NCI-H1092 treated with DMSO at 0.1 percent for 48 hours (cell line): ENCODE measurements around the gene ABHD11.
A peak's percentile ranks its signal among the peaks of the same experiment; 100 is the strongest.
"Not testable (repeated sequence)": the region's sequence is repeated elsewhere in the genome, so short reads cannot be mapped to it uniquely, and the experiment has no call there.

Source experiments
- DNase-seq: peaks from one replicate; lab custom pipeline; 2025; lab: John Stamatoyannopoulos, UW

Gene ABHD11

GRCh38 chr7:73742753-73743641, 4.4 kb upstream of the ABHD11 start:
- peak; percentile 97 for DNase-seq

GRCh38 chr7:73742338-73742752, 3.7 kb upstream of the ABHD11 start:
- DNase-seq, result no peak

DNA sequence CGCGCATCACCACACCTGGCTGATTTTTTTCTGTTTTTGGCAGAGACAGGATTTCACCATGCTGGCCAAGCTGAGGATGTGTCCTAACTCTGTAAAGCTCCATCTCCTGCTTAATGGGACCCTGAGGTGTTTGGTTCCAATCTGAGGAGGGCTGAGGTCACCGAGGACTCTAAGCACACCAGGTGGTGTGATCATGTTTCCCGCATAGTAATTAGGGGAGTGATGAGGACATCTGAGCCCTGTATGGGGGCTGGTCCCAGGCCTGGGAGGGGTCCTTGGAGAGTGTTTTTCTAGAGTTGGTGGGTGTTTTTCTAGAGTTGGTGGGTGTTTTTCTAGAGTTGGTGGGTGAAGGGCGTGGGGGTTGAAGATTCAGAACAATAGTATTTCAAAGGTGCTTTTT, 3.0 kb upstream of the ABHD11 start:
- DNase-seq, result peak; percentile 79

- no peak for DNase-seq
These were observed 2.2 kb upstream of the ABHD11 start for GRCh38 chr7:73740771-73741170.

DNA sequence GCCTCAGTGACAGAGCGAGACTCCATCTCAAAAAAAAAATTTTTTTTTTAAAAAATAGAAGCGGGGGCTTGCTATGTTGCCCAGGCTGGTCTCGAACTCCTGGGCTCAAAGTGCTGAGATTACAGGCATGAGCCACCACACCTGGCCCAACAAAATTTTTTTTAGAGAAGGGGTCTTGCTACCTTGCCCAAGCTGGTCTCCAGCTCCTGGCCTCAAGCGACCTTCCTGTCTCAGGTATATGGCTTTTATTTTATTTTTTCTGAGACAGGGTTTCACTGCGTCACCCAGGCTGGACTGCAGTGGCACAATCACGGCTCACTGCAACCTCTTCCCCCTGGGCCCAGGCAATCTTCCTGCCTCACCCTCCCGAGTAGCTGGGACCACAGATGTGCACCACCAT, 1.6 kb upstream of the ABHD11 start:
- no peak for DNase-seq

GRCh38 chr7:73739387-73739767, 775 bp upstream of the ABHD11 start:
- no peak for DNase-seq

DNA sequence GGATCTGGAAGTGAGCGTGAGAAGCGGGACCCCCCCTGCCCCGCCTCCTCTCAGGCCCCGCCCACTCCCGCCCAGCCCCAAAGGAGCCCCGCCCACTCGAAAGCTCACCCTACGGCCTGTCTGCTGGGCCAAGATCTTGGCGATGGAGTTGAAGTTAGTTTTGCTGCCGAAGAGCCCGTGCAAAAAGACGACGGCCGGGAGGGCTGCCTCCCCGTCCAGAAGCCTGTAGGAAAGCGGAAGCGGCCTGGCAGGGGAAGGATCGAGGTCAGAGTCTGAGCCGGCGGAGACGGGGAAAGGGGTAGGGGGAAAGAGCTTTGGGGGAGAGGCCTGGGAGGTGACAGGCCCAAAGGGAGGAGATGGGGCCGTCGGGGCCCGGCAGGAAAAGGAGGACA, 386 bp downstream of the ABHD11 start:
- peak; percentile 44 for DNase-seq

DNA sequence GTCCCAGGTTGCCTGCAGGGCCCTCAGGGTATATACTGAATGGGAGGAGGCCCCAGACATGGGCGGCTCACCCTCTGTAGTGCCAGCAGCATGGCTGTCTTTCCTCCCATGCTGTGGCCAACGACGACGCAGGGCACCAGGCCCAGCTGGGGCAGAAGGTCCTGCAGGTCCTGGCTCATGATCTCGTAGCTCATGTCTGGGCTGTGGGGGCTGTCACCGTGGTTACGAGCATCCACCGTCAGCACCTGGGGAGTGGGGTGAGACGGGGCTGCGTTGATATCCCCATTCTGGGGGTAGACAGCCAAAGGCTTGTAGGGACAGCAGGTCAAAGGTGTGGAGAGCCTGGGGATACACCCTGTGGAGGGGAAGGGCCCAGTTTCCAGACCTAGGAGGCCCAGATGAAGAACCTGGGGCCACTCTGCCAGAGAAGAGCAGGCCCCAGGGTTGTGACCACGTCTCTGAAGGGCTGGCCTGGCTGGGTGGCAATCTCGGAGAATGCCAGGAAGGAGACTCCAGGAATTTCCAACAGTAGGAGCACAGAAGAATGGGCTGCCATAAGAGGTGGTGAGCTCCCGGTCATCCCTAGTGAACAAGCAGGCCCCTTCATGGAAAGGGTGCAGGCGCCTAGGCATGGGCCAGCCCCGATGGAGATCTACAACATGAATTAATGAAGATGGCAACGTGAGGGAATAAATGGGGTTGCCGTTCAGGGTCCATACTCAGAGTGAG, 947 bp downstream of the ABHD11 start:
- no peak for DNase-seq

DNA sequence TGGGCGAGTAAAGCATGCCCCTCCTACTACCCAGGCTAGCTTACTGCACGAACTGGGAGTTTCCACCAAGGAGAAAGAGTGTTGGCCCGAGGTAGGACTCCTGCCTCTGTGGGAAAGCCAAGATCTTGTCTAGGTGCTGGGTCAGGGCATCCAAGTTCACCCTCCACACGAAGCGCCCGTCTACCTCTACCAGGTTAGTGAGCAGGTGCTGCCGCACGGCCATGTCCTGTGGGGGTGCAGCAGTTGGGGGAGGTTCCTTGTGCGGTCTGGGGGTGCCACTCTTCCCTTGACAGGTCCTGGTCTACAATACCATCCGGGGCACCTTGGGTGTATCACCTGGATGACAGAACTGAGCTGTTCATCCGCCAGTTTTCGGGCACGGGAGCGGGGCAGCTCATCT, 1.7 kb downstream of the ABHD11 start:
- no peak for DNase-seq

DNA sequence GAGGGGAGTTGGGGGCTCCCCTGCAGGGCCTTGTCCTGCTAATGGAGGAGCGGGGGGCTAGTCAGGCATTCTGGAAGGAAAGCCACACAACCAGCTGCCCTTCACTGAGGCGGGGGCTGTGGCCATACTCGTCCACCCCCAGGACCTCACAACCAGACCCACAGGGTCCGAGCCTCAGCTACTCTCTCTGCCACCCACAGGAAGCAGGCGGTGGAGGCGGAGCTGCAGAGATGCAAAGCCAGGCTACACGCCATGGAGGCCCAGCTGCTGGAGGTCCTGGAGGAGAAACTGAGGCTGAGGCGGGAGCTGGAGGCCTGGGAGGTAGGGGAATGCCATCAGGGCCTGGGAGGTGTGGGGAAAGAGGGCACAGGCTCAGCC, 3.1 kb downstream of the ABHD11 start:
- no peak for DNase-seq

DNA sequence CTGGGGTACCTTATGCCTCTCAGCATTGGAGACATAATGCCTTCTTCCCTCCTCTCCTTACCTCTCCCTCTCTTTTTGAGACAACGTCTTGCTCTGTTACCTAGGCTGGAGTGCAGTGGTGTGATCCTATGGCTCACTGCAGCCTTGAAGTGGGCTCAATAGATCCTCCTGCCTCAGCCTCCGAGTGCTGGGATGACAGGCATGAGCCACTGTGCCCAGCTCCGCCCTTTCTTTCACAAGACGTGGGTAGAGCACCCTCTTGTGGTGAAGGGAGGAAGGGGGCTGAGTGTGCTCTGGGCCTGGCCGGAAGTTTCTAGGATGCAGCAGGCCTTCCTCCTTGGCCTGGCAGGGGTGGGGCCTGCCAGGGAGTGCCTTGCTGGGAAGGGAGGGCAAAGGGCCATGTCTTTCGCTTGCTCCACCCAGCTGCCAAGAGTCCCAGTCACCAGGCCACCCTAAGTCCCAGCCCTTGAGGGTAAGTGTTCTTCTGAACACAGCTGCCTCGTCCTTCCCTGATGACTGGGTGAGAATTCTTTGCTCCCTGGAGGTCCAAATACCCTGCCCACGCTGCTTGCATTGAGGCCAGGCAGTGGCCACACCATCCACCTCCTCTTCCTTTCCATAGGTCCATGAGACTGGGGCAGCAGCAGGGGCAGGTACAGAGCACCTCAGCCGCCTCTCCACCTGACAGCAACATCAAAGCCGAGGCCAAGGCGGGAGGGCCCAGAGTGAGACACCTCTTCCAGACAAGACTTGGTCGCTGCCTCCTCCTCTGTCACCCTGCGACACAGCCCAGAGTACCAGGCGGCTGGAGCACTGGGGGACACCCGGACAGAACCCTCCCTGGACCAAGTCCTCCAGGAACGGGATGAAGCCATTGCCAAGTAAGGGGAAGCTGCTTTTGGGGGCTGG, 3.7 kb downstream of the ABHD11 start:
- peak; percentile 71 for DNase-seq

DNA sequence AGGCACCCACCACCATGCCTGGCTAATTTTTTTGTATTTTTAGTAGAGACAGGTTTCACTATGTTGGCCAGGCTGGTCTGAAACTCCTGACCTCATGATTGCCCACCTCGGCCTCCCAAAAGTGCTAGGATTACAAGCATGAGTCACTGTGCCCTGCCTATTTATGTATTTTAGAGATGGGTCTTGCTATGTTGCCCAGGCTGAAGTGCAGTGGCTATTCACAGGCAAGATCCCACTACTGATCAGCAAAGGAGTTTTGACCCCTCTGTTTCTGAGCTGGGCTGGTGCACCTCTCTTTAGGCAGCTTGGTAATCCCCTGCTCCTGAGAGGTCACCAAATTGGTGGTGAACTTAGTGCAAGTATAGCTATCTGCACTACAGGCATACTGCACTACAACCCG, 6.2 kb downstream of the ABHD11 start:
- DNase-seq, result no peak

DNA sequence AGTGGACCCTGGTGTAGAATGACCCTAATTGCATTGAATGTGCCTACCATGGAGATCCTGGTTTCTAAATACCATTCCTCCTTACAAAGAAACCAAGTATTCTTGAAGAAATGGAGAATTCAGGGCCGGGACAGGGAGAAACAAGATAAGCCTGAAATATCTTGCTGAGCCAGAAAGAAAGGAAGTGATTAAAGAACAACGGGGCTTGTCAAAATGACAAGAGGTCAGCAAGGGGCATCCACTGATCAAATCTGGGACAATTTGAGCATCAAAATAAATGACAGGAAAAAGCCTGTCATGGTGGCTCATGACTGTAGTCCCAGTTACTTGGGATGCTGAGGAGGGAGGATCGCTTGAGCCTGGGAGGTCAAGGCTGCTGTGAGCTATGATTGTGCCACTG, 8.1 kb downstream of the ABHD11 start:
- no peak for DNase-seq

GRCh38 chr7:73728551-73728950, 10.1 kb downstream of the ABHD11 start:
- no peak for DNase-seq

DNA sequence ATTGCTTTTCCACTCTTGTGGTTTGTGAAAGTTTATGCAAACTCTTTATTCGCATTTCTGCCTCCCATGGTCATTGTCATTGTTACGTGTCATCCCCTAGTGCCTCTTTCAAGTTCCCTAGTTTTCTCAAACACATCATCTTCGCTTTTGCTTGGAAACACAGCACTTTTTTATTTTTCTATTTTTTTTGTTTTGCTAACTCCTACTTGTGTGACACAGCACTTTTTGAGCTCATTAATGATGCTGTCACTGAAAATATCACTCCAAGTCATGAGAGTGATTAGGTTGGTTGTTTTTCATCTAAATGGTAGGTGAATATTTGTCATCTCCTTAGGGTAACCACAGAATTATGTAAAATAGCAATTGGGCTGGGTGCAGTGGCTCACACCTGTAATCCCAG, 10.7 kb downstream of the ABHD11 start:
- no peak for DNase-seq

DNA sequence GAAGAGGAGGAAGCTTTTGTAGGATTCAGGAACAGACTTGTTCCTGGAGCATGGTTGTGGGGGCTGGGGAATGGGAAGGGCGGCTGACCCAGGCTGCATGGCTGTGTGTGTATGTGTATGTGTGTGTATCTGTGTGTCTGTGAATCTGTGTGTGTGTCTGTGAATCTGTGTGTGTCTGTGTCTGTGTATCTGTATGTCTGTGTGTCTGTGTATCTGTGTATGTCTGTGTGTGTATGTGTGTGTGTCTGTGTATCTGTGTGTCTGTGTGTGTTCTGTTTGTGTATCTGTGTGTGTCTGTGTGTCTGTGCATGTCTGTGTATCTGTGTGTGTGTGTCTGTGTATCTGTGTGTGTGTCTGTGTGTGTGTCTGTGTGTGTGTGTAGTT, 12.5 kb downstream of the ABHD11 start:
- DNase-seq, result no peak

GRCh38 chr7:73723813-73724212, 14.8 kb downstream of the ABHD11 start:
- DNase-seq, result no peak

- no peak for DNase-seq
These were observed 15.8 kb downstream of the ABHD11 start for GRCh38 chr7:73722785-73723184.

GRCh38 chr7:73722182-73722581, 16.4 kb downstream of the ABHD11 start:
- not testable (repeated sequence) for DNase-seq

DNA sequence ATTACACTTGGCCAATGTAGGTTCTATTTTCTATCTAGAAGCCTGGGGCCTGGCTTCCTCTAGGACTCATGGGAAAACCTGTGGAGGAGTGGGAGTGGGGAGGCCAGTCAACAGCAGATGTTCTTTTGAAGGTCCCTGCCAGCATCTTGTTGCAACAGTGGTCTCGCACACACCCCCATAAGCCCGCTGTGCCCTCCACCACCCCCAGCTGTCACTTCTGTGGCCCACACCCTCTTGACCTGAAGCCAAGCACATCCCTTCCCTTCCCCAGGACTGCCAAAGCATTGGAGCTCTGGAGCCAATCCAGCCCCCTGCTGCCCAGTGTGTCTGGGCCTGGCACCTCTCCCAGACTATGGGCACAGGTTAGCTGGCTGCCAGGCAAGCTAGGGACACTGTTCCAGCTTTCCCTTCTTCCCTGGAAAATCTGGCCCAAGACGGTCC, 17.2 kb downstream of the ABHD11 start:
- peak; percentile 98 for DNase-seq

DNA sequence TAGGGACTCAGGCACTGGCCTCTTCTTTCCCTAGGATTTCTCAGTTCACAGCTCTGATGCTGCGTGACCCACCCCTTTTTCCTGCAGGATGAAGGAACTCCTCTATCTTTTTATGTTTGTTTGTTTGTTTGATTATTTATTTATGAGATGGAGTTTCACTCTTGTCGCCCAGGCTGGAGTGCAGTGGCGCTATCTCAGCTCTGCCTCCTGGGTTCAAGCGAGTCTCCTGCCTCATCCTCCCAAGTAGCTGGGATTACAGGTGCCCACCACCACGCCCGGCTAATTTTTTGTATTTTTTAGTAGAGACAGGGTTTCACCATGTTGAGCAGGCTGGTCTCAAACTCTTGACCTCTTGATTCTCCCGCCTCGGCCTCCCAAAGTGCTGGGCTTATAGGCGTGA, 18.2 kb downstream of the ABHD11 start:
- DNase-seq, result not testable (repeated sequence)

DNA sequence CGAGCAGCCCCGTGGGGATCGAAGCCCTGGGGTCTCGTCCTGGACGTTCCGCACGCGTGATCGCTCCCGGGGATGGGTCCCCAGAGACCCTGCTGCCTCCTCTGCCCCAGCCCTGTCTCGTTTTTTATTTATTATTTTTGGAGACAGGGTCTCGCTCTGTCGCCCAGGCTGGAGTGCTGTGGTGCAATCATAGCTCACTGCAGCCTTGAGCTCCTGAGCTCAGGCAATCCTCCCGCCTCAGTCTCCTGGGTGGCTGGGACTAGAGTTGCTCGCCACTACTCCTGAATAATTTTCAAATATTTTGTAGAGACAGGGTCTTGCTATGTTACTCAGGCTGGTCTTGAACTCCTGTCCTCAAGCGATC, 18.8 kb downstream of the ABHD11 start:
- no peak for DNase-seq
